Measurements from ENCODE around the gene IFNL4.

The IFNL4 gene

DNA sequence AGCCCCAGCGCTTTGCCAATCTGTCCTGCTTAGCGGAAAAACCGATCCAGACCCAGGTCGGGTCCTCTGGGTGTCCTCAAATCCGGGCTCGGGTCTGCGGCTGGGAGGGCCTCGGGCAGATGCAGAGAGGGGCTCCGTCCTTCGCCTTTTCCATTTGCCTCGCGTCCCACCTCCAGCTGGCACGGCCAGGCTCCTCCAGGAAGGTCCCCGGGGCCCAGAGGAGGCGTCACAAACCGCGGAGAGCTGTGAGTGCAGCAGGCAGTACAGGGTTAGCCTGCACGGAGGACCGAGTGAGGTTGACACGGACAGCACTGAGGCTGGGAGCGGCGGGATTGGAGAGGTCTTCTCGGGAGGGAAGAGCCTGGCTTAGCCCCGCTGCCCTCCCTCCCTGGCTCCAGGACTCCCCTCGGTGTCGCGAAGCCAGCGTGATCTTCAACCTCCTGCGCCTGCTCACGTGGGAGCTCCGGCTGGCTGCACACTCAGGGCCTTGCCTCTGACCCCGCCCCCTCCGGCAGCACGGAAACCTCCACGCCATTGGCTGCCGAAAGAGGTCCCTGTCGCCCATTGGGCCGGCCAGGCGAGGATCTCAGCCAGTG is 16.8 kb upstream of the IFNL4 start:
- H3K4me3 ChIP-seq (replicated peaks; ENCODE audit: low read depth, low read length): no peak overlapping the region
- DNase-seq (ENCODE audit: extremely low read depth, low read depth): no peak
- TF ChIP-seq, protein P1, sequence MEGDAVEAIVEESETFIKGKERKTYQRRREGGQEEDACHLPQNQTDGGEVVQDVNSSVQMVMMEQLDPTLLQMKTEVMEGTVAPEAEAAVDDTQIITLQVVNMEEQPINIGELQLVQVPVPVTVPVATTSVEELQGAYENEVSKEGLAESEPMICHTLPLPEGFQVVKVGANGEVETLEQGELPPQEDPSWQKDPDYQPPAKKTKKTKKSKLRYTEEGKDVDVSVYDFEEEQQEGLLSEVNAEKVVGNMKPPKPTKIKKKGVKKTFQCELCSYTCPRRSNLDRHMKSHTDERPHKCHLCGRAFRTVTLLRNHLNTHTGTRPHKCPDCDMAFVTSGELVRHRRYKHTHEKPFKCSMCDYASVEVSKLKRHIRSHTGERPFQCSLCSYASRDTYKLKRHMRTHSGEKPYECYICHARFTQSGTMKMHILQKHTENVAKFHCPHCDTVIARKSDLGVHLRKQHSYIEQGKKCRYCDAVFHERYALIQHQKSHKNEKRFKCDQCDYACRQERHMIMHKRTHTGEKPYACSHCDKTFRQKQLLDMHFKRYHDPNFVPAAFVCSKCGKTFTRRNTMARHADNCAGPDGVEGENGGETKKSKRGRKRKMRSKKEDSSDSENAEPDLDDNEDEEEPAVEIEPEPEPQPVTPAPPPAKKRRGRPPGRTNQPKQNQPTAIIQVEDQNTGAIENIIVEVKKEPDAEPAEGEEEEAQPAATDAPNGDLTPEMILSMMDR (IDR thresholded peaks at IDR 0.05; ENCODE audit: low read depth, low read length, missing control alignments): no peak

DNA sequence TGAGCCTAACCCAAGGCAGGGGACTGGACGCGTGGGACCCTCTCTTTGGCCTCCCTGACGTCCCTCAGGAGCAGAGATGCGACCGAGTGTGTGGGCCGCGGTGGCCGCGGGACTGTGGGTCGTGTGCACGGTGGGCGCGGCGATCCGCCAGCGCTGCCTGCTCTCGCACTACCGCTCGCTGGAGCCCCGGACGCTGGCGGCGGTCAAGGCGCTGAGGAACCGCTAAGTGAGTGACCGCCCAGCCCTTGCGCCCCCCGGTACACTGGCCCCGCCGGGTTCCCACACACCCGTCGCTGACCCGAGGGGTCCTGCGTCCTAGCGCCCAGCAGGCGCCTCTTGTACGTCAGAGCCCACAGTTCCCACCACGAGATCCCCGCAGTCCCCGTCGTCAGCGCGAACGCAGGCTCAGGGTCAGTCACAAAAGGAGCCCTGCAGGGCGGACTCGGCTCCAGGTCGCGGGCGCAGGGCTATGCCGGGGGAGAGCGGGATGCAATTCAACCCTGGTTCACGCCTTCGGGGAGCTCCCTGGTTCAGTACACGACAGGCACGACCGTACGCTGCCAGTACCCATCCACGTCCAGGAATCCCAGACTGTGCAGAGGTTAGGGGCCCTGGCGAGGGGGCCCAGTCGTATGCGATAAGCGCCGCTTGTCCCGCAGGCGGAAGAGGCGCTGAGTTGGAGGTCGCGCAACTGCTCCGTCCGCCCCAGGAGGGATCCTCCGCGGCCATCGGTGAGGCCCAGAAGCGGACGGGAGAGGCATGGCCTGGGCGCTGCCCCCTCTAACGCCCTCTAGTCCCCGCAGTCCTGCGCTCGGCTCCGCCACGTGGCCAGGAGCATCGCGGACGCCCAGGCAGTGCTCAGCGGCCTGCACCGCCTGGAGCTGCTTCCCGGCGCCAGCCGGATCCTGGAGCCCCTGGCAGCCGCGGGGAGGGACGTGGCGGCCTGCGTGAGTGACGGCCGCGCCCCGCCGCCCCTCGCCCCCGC is 15.9 kb upstream of the IFNL4 start:
- H3K4me3 ChIP-seq (replicated peaks; ENCODE audit: low read depth, low read length): no peak overlapping the region
- TF ChIP-seq, protein P1 (IDR thresholded peaks at IDR 0.05; ENCODE audit: low read depth, low read length, missing control alignments): no peak
- DNase-seq (ENCODE audit: extremely low read depth, low read depth): no peak

DNA sequence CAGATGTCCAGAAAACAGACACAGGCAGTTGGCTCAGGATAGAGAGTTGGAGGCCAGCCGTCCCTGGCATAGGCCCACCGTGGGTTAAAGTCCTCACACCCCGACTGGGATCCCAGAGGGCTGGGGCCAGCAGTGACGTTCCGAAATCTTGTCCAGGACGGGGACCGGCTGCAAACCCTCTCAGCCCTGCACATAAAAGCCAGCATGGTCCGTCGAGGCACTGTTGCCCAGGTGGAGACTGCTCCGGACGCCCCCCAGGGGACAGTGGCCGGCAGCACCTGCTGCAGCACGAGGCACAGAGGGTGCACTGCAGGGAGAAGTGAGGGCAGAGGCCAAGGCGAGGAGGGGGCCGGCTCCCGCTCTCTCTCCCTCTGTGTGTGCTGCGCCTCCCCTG is 15.3 kb upstream of the IFNL4 start:
- DNase-seq (ENCODE audit: extremely low read depth, low read depth): no peak
- no peak overlapping the region for H3K4me3 ChIP-seq (replicated peaks; ENCODE audit: low read depth, low read length)
- TF ChIP-seq, protein P1 (IDR thresholded peaks at IDR 0.05; ENCODE audit: low read depth, low read length, missing control alignments): no peak

DNA sequence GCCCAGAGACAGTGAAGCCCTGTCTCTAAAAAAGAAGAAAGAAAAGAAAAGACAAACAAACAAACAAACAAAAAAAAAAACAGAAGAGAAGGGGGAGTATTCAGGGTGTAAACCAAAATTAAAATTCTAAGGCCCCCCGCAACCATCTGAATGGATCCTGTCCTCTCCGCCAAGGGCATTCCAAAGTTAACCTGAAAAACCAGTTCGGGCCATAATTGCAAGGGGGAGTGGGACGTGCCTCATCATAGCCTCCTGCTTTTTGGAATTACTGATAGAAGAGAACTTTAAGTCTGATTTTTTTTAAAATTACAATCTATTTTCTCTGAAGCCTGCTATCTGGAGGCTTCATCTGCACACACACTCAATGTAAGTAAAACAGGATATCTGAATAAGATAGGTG is 13.8 kb upstream of the IFNL4 start:
- DNase-seq (ENCODE audit: extremely low read depth, low read depth): no peak
- TF ChIP-seq, protein P1 (IDR thresholded peaks at IDR 0.05; ENCODE audit: low read depth, low read length, missing control alignments): no peak
- no peak overlapping the region for H3K4me3 ChIP-seq (replicated peaks; ENCODE audit: low read depth, low read length)

DNA sequence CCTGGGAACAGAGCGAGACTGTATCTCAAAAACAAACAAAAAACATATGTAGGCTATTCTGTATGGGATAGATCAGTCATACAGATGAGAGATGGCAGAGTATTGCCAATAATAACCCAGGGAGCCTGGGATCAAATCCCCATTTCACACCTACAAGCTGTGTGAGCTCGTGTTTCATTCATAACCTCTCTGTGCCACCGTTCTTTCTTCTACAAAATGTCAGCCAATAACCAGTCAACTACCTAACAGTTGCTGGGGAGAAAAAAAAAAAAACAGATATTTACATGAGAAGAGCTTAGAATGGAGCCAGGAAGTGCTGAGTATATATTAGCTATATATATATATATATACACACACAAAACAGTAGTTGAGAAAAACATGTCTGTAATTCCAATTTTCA is 13.0 kb upstream of the IFNL4 start:
- TF ChIP-seq, protein P1 (IDR thresholded peaks at IDR 0.05; ENCODE audit: low read depth, low read length, missing control alignments): no peak
- no peak for DNase-seq (ENCODE audit: extremely low read depth, low read depth)
- no peak overlapping the region for H3K4me3 ChIP-seq (replicated peaks; ENCODE audit: low read depth, low read length)

DNA sequence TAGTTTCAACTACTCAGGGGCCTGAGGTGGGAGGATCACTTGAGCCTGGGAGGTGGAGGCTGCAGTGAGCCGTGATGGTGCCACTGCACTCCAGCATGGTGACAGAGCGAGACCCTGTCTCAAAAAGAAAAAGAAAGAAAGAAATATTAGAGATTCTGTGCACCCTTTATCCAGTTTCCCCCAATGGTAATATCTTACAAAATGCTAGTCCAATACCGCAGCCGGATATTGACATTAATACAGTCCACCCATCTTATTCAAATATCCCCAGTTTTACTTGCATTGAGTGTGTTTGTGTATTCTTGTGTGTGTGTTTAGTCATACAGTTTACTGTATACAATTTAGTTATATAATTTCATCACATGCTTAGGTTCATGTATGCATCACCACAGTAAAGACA is 8.6 kb upstream of the IFNL4 start:
- TF ChIP-seq, protein P1 (IDR thresholded peaks at IDR 0.05; ENCODE audit: low read depth, low read length, missing control alignments): no peak
- no peak overlapping the region for H3K4me3 ChIP-seq (replicated peaks; ENCODE audit: low read depth, low read length)
- DNase-seq (ENCODE audit: extremely low read depth, low read depth): no peak

Measured in HFF-Myc (cell line).